IPS DF 4.7 (cell line): ENCODE data around the gene ACOT13.
"Not testable (repeated sequence)": the region's sequence is repeated elsewhere in the genome, so short reads cannot be mapped to it uniquely, and the experiment has no call there.

Experiments used
- DNase-seq: peaks from one replicate; pipeline ENCODE4 v3.0.0-alpha.2; 2013; ENCODE audit warnings: low spot score; ENCODE audit errors: extremely low read depth

ACOT13 gene

DNA sequence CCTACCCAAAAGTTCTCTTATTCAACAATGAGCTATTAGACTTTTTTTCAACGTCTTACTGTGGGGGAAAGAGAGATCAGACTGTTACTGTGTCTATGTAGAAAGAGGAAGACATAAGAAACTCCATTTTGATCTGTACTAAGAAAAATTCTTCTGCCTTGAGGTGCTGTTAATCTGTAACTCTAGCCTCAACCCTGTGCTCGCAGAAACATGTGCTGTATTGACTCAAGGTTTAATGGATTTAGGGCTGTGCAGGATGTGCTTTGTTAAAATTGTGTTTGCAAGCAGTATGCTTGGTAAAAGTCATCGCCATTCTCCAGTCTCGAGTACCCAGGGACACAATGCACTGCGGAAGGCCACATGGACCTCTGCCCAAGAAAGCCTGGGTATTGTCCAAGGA, 5.1 kb upstream of the ACOT13 start:
- not testable (repeated sequence) for DNase-seq

GRCh38 chr6:24662236-24662635, 4.6 kb upstream of the ACOT13 start:
- DNase-seq: no peak

DNA sequence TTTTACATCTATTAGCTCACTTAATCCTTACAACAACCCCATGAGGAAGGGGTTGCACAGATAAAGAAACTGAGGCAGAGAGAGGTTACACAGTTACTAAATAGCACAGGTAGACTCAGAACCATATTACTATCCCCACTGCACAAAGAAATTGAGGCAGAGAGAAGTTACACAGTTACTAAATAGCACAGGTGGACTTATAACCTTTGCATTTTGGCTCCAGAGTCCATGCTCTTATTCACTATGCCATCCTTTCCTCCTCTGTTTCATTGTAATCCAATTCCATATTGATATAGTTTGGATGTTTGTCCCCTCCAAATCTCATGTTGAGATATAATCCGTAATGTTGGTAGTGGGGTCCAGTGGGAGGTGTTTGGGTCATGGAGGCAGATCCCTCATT, 3.7 kb upstream of the ACOT13 start:
- no peak for DNase-seq

DNA sequence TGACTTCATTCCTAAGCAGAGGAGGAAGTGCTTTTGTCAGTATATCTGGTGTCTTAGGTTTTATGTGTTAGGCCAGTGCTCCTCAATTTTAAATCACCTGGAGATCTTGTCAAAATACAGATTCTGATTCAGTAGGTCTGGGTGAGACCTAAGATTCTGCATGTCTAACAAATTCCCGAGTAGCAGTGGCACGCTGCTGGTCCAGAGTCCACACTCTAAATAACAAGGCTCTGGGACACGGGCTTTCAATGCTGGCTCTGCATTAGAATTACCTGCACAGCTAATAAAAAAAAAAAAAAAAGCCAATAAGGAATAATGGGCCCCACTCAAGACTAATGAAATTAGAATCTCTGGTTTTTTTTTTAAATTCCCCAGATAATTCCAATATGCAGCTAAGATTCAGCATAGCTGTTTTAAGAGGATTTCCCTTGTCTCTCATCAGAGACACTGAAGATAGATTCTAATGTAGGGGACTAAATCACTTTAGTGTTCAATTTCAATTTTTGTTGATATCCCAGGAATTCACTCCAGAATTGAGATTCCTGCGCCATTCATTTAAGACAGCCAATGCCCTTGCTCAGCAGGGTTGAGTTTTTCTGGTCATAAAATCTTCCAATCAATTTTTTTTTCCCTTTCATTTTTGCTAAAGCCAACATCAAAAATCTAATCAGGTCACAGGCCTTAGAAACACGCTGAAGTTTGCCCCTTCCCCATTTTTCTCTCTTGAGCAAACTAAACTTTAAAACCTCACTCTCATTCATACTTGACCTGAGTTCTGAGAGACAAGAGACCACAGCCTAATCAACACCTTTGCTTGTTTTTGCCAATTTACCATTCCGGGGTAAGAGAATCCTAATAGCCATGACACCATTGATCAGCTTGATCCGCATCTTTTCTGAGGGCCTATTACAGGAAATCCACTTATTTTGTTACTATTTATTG, 2.6 kb upstream of the ACOT13 start:
- no peak for DNase-seq

DNA sequence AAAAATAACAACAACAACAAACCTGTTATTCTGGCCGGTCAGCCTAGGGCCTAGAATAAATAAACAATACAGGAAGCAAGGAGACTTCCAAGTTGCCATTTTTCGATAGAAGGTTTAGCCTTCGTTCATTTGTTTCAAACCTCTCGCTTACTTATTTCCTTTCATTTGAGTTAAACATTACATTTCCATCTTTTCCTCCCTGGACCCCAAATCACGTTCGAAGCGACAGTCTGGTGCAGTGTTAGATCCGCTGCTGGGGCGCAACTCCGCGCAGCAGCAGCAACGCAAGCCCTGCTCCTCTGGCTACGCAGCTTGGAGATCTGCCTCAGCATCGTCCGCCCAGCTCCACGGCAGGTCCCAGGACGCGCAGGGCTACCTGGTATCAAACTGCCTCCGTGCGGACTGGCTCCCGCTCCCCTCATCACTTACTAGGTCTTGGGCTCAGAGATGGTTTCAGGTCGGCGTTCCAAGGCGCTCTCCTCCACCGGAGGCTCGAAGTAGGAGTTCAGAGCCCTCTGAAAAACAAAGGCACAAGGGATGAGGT, 708 bp upstream of the ACOT13 start:
- no peak for DNase-seq

DNA sequence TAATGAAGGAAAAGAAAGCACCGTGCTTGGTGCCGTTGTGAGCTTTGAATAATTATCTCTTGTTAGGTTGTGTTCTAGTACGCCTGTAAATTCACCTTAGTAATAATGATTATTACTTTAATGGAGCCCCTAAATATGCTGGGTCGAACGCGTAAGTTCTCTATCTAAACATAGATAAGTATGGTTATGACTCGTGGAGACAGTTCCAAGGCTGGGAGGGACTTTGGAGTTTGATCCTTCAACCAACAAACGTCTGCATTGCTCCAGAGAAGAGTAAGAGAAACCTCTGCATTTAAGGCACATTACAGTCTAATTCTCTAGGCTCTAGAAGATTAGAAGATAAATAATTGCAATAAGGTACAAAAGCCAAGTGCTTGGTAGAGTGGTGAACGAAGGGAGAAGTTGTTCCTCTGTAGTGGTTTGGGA, 514 bp downstream of the ACOT13 start:
- no peak for DNase-seq

DNA sequence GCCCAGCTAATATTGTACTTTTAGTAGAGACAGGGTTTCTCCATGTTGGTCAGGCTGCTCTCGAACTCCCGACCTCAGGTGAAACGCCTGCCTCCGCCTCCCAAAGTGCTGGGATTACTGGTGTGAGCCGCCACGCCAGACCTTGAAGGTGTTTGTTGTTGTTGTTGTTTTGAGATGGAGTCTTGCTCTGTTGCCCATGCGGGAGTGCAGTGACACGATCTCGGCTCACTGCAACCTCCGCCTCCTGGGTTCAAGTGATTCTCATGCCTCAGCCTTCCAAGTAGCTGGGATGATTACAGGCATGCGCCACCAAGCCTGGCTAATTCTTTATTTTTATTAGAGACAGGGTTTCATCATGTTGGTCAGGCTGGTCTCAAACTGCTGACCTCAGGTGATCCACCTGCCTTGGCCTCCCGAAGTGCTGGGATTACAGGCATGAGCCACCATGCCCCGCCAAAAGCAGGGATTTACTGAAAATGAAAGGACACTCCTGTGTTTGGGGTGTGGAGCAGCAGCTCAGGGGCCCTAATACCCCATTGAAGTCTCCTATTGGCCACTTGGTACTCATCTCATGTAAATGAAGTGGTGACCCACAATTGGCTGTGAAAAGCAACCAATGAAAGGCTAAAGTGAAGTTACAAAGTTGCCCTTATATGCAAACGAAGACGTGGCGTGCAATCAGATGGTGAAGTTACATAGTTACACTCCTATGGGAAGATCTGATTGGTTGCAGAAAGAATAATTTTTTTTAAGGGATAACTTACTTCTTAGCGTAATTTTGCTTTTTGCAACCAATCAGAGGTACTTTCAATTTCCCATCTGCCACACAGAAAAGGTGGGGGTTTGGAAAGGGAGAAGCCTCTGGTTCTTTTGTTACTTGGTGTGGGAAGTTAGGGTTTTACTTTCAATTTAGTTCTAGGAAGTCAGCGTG, 1.5 kb downstream of the ACOT13 start:
- not testable (repeated sequence) for DNase-seq

GRCh38 chr6:24668997-24669361, 2.1 kb downstream of the ACOT13 start:
- no peak for DNase-seq

- DNase-seq: not testable (repeated sequence)
These were observed 3.6 kb downstream of the ACOT13 start for GRCh38 chr6:24670492-24670891.

GRCh38 chr6:24671077-24671476, 4.2 kb downstream of the ACOT13 start:
- DNase-seq: not testable (repeated sequence)

DNA sequence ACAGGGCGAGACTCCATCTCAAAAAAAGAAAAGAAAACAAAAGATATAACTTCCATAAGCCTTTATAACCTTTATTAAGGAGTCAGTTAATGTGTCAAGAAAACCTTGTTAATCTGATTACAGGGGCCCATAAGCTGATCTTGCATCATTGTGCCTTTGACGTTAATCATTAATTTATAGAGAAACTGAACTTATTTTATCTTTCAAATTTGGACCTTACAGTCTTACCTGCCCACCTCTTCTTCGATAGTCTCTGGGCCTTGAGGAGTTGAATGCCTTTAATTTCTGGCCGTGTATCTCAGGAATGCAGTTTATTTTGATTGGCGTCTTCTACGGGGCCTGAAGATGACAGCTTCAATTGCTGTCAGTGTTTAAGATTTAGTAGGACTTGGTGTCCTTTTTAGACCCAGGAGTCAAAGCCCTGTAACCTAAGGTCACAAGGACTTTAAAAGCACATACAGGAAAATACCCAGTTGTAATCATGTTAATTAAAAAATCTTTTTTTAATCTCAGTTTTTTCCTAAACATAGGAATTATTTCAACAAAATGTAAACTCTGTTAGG, 5.8 kb downstream of the ACOT13 start:
- DNase-seq: no peak

DNA sequence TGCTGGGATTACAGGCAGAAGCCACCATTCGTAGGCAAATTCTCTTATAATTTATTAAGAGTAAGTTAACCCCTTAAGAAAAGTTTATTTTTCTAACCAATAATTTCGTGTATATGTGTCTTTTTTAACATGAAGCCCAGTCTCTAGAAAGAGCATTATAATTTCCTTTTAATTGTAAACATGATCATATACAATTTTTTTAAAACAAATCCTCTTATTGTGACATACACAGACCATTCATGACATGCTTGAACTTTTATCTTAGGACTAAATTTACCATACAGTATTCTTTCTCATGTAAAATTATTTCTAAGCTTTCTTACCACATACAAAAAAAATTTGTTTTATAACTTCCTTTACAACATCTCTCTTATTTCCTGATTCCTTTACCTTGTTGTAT, 6.7 kb downstream of the ACOT13 start:
- DNase-seq: no peak

GRCh38 chr6:24678792-24679352, 12.0 kb downstream of the ACOT13 start:
- not testable (repeated sequence) for DNase-seq

- no peak for DNase-seq
These were observed 13.7 kb downstream of the ACOT13 start for GRCh38 chr6:24680582-24680981.

DNA sequence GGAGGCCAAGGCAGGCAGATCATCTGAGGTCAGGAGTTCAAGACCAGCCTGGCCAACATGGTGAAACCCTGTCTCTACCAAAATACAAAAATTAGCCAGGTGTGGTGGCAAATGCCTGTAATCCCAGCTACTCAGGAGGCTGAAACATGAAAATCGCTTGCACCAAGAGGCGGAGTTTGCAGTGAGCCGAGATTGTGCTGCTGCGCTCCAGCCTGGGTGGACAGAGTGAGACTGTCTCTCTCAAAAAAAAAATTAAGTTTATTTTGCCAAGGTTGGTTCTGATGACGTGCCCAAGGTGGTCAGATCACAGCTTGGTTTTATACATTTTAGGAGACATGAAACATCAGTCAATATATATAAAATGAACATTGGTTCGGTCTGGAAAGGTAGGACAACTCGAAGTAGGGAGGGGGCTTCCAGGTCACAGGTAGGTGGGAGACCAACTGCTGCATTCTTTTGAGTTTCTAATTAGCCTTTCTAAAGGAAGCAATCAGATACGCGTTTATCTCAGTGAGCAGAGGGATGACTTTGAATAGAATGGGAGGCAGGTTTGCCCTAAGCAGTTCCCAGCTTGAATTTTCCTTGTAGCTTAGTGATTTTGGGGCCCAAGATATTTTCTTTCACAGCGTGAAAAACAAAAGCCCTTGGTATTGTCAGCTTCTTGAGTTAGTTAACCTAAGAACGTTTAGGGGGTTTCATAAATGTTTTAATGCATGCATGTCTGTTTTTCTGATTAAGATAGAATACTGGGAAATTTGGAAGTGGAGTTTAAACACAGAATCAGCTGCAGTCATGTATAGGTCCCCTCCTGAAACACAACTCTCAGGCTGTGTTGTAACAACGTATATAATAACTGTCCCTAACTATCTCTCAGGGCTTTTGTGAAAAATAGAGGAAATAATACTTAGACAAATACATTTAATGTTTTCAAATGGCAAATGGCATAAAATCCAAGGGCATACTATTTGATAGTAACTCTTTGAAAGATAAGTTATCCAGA, 16.7 kb downstream of the ACOT13 start:
- no peak for DNase-seq

DNA sequence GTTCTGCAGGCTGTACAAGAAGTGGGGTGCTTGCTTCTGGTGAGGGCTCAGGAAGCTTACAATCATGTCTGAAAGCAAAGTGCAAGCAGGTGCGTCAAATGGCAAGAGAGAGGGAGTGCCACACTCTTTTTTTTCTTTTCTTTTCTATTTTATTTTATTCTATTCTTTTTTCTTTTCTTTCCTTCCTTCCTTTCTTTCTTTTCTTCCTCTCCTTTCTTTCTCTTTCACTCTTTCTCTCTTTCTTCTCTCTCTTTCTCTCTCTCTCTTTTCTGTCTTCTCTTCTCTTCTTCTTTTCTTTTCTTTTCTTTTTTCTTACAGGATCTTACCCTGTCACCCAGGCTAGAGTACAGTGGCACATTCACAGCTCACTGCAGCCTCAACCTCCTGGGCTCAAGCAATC, 19.5 kb downstream of the ACOT13 start:
- no peak for DNase-seq

DNA sequence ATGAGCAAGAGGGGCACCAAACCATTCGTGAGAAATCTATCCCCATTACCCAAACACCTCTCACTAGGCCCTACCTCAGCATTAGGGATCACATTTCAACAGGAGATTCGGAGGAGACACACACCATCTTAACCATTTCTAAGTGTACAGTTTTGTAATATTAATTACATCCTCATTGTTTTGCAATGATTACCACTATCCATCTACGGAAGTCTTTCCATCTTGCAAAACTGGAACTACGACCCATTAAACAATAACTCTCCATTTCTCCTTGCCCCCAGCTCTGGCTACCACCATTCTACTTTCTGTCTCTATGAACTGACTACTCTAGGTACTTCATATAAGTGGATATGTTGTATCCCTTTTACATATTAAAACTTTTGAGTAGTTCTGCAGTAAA, 20.1 kb downstream of the ACOT13 start:
- DNase-seq: no peak

DNA sequence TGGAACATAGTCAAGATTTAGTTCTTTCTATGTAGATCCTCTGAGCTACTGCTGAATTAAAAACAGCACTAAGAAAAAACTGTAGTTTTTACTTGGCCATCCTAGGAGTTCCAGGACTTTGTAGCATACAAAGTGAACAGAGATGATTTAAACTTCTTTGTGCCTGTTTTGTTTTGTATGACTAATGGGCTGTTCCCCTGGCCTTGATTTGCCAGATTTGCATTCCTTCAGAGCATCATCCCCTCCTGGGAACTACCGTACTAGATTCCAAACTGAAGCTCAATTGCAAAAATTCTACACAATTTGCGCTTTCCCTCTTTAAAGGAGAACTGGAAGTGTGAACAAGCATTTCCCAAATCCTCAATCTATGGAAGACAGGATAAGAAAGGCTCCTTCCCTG, 23.1 kb downstream of the ACOT13 start:
- DNase-seq: no peak

DNA sequence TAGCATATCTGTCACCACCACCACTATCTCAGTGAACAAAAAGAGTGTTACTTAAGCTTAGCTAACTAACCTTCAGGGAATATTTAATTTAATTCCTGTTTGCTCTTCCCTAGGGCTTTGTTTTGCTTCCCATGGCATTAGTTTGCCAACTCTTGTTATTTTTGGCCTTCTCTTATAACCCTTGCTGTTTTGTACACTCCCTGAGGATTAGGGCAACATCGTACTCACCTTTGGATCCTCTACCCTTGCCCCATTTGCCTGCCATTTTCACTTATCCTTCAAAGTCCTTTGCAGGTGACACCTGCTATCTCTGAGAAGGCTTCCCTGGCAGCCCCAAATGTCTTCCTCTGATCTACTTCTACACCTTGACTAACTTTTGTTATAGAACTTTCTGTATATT, 23.7 kb downstream of the ACOT13 start:
- no peak for DNase-seq

GRCh38 chr6:24691550-24691949, 24.7 kb downstream of the ACOT13 start:
- DNase-seq: no peak
